T-helper 2 cell treated with Interferon-gamma antibody and Interleukin-4, amounts not matched to agents 5 μg/mL and 100 μg/mL, for 36 hours (primary cell): Measurements from ENCODE around the gene NOS1AP.
"Not testable (repeated sequence)": the region's sequence is repeated elsewhere in the genome, so short reads cannot be mapped to it uniquely, and the experiment has no call there.

ENCODE experiments used
- DNase-seq: peaks from one replicate; pipeline ENCODE4 v3.0.0; 2021; ENCODE audit warnings: low spot score
- H3K27ac Mint-ChIP-seq: one replicate; pipeline ENCODE4 v1.8.0; 2021; ENCODE audit warnings: mild to moderate bottlenecking, mixed read lengths
- H3K27me3 Mint-ChIP-seq: one replicate; pipeline ENCODE4 v1.8.0; 2021; ENCODE audit warnings: low read depth, mixed read lengths
- H3K36me3 Mint-ChIP-seq: one replicate; pipeline ENCODE4 v1.8.0; 2021; ENCODE audit warnings: low read depth, mixed read lengths
- H3K4me1 Mint-ChIP-seq: one replicate; pipeline ENCODE4 v1.8.0; 2021; ENCODE audit warnings: low read depth, mixed read lengths
- H3K4me3 Mint-ChIP-seq: one replicate; pipeline ENCODE4 v1.8.0; 2022; ENCODE audit warnings: mild to moderate bottlenecking, moderate library complexity, mixed read lengths
- H3K9me3 Mint-ChIP-seq: one replicate; pipeline ENCODE4 v1.8.0; 2021; ENCODE audit warnings: mixed read lengths

NOS1AP gene

DNA sequence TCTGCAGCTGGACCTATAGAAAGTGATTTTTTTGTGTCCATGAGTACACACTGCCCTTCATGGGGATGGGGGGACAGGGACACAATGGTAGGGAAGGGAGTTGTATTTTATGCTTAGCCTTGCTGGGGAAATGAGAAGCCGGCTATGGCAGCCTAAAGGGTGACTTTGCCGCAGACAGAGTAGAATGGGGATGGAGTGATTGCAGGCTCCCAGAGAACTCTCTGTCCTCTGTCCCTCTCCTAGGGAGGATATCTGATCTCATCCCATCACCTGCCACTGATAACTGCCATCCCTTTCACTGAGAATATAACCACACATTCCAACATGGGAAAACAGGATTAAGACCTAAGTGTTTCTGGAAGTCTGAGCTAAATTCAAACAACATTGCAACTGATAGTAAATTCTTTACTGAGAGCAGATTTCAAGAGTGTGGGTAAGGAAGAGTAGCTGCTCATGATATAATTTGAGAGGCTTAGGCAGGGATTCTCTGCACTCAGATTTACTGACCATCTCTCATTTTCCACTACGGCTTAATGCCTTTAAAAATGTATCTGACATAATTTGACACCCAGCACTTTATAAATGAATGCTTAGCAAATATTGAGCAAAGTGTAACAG lies 328.6 kb downstream of the NOS1AP start:
- Mint-ChIP-seq H3K27ac (no peak overlapping the region), H3K36me3 (no peaks in the 10 kb centered on the region), H3K27me3 (peaks cover 13% of the 10 kb centered on the region), H3K4me3 (no peak overlapping the region), H3K4me1 (no peaks in the 10 kb centered on the region), H3K9me3 (no peaks in the 10 kb centered on the region)
- DNase-seq: no peak

DNA sequence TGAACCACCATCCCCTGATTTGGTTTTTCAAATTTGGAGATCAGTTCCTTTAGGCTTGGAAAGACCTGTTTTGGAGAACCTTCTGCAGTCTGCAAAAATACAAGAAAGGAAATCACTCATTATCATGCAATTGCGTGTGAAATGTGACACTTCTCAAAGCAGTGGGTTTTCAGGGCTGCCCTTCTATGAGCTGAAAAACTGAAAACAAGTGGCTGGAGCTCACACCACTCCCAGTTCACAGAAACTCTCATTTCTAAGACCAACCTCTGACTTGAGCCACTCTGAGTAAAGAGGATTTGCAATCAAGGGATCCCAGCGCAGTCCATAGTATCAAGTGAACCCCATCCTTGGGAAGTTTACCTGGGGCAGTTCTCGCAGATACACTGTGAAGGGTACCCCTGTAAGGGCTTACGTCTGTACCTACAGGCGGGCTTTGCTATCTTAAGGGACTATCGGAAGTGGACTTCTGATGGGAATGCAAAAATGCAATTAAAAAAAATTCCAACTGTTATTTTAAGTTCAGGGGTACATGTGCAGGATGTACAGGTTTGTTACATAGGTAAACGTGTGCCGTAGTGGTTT lies 329.6 kb downstream of the NOS1AP start:
- no peaks in the 10 kb centered on the region for H3K36me3 Mint-ChIP-seq
- H3K27me3 Mint-ChIP-seq: peaks cover 9% of the 10 kb centered on the region
- no peaks in the 10 kb centered on the region for H3K9me3 Mint-ChIP-seq
- no peak for DNase-seq
- no peaks in the 10 kb centered on the region for H3K4me1 Mint-ChIP-seq
- no peak overlapping the region for H3K4me3 Mint-ChIP-seq
- no peak overlapping the region for H3K27ac Mint-ChIP-seq

- Mint-ChIP-seq H3K27me3 (peaks cover 9% of the 10 kb centered on the region), H3K4me3 (no peak overlapping the region), H3K36me3 (no peaks in the 10 kb centered on the region), H3K9me3 (no peaks in the 10 kb centered on the region), H3K27ac (no peak overlapping the region), H3K4me1 (no peaks in the 10 kb centered on the region)
- no peak for DNase-seq
These were observed 331.4 kb downstream of the NOS1AP start for GRCh38 chr1:162400790-162401355.

DNA sequence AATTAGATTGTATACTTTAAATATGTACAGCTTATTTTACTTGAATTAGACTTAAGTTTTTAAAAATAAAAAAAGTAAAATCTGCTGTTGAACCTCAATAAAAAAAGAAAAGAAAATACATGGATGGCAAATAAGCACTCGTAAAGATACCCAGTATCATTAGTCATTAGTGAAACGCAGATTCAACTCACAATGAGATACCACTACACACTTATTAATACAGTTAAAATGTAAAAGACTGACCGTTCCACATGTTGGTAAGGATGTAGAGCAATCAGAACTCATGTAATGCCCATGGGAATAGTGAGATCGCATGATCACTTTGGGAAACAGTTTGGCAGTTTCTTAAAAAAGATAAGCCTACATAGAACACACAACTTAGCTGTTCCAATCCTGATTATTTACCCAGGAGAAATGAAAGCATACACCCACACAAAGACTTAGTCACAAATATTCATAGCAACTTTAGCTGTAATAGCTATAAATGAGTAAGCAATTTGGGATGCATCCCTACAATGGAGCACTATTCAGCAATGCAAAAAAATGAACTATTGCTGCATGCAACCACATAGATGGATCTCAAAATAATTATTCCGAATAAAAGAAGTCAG lies 335.2 kb downstream of the NOS1AP start:
- DNase-seq: no peak
- Mint-ChIP-seq H3K27me3 (peaks cover 6% of the 10 kb centered on the region), H3K9me3 (no peaks in the 10 kb centered on the region), H3K36me3 (no peaks in the 10 kb centered on the region), H3K4me3 (no peak overlapping the region), H3K4me1 (peaks cover 5% of the 10 kb centered on the region), H3K27ac (no peak overlapping the region)

DNA sequence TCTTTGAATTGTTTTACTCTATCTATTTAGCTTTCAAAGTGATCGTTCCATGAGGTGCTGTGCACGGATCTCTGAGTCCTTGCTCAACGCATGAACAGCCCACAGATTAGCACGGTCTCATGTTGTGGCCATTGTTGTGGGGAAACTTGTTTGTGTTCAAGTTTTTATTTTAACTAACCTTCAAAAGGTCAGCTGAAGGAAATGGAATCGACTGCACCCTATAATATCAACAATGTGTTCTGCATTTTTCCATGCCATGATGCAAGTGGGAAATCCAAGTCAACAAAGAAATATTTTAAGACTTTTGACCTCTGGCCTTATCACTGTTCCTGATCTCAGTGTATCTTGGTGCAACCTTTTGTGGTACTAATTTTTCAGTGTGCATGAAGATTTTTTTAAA lies 336.3 kb downstream of the NOS1AP start:
- no peak overlapping the region for H3K27ac Mint-ChIP-seq
- DNase-seq: no peak
- H3K36me3 Mint-ChIP-seq: no peaks in the 10 kb centered on the region
- H3K4me3 Mint-ChIP-seq: no peak overlapping the region
- H3K4me1 Mint-ChIP-seq: peaks cover 5% of the 10 kb centered on the region
- H3K9me3 Mint-ChIP-seq: no peaks in the 10 kb centered on the region
- peaks cover 3% of the 10 kb centered on the region for H3K27me3 Mint-ChIP-seq

GRCh38 chr1:162406811-162407210 lies 337.3 kb downstream of the NOS1AP start:
- DNase-seq: no peak
- no peaks in the 10 kb centered on the region for H3K36me3 Mint-ChIP-seq
- H3K4me3 Mint-ChIP-seq: no peak overlapping the region
- H3K27me3 Mint-ChIP-seq: peaks cover 2% of the 10 kb centered on the region
- H3K4me1 Mint-ChIP-seq: peaks cover 5% of the 10 kb centered on the region
- H3K27ac Mint-ChIP-seq: no peak overlapping the region
- no peaks in the 10 kb centered on the region for H3K9me3 Mint-ChIP-seq

DNA sequence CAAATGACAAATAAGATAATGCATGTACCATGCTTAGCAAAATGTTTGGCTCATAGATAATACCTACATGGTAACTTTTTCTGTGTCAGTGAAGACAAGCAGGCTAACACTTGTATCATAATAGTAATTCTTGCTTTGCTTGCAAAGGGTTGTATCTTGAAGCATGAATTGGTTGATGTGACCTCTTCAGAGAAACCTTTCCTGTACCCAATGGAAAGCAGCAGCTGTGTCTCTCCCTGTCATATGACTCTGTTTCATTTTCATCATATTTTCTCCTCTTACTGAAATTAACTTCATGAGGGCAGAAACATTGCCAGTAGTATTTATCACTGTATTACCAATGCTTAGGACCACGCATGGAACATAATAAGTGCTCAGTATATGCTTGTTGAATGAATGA lies 338.0 kb downstream of the NOS1AP start:
- peaks cover 2% of the 10 kb centered on the region for H3K27me3 Mint-ChIP-seq
- H3K36me3 Mint-ChIP-seq: no peaks in the 10 kb centered on the region
- H3K4me1 Mint-ChIP-seq: peaks cover 5% of the 10 kb centered on the region
- H3K9me3 Mint-ChIP-seq: no peaks in the 10 kb centered on the region
- H3K4me3 Mint-ChIP-seq: no peak overlapping the region
- DNase-seq: no peak
- H3K27ac Mint-ChIP-seq: no peak overlapping the region

DNA sequence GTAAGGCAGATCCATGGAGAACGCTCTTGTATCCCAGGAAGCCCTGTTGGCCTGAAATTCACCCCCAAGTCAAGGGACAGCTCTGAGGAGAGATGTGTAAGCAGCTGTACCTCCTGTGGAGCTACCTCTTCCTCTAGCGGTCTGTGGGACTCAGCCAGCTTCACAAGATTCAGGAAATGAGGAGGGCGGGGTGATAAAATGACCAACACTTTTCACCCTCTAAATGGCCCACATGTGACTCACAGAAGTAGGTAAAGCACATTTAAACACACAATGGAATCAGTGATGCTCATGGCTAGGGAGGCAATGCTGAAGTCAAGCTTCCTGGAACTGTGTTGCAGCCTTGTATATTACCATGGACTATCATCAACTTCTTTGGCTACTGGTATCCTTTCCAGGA lies 342.5 kb downstream of the NOS1AP start, which contains the start of gene SH2D1B:
Gene SH2D1B (minus strand): TSS at position 135 of the 400 bp plus-strand sequence. CDS start 120 bp downstream, at position 15.
- Mint-ChIP-seq H3K36me3 (no peaks in the 10 kb centered on the region), H3K4me3 (no peak within 1 kb of the TSS), H3K27ac (no peak within 1 kb of the TSS), H3K4me1 (peaks cover under 1% of the 10 kb centered on the region), H3K27me3 (no peaks in the 10 kb centered on the region), H3K9me3 (no peaks in the 10 kb centered on the region)
- no peak for DNase-seq

- H3K4me1 Mint-ChIP-seq: no peaks in the 10 kb centered on the region
- no peak for DNase-seq
- no peaks in the 10 kb centered on the region for H3K36me3 Mint-ChIP-seq
- no peaks in the 10 kb centered on the region for H3K27me3 Mint-ChIP-seq
- H3K4me3 Mint-ChIP-seq: no peak overlapping the region
- no peak overlapping the region for H3K27ac Mint-ChIP-seq
- no peaks in the 10 kb centered on the region for H3K9me3 Mint-ChIP-seq
These were observed 346.7 kb downstream of the NOS1AP start for GRCh38 chr1:162416215-162416614.

GRCh38 chr1:162416909-162417308 lies 347.4 kb downstream of the NOS1AP start:
- Mint-ChIP-seq H3K27ac (no peak overlapping the region), H3K4me1 (peaks cover 4% of the 10 kb centered on the region)

GRCh38 chr1:162417650-162418049 lies 348.2 kb downstream of the NOS1AP start:
- Mint-ChIP-seq H3K27ac (no peak overlapping the region), H3K36me3 (no peaks in the 10 kb centered on the region), H3K4me1 (peaks cover 4% of the 10 kb centered on the region)

More at GRCh38 chr1:162416909-162417308, 347.4 kb downstream of the NOS1AP start:
- H3K4me3 Mint-ChIP-seq: no peak overlapping the region
- no peak for DNase-seq
- no peaks in the 10 kb centered on the region for H3K36me3 Mint-ChIP-seq
- H3K9me3 Mint-ChIP-seq: no peaks in the 10 kb centered on the region
- no peaks in the 10 kb centered on the region for H3K27me3 Mint-ChIP-seq

DNA sequence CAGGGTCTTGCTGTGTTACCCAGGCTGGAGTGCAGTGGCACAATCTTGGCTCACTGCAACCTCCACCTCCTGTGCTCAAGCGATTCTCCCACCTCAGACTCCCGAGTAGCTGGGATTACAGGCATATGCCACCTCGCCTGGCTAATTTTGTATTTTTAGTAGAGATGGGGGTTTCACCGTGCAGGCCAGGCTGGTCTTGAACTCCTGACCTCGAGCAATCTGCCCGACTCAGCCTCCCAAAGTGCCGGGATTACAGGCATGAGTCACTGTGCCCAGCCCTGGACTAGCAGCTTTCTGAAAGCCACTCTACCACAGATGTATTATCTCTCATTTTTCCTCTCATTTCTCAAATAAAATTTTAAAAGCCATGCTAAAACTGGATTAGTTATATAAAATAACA lies 349.1 kb downstream of the NOS1AP start:
- not testable (repeated sequence) for H3K36me3 Mint-ChIP-seq, H3K4me1 Mint-ChIP-seq, H3K9me3 Mint-ChIP-seq, H3K27ac Mint-ChIP-seq, H3K4me3 Mint-ChIP-seq, H3K27me3 Mint-ChIP-seq, DNase-seq

More at GRCh38 chr1:162417650-162418049, 348.2 kb downstream of the NOS1AP start:
- Mint-ChIP-seq H3K4me3 (no peak overlapping the region), H3K9me3 (no peaks in the 10 kb centered on the region), H3K27me3 (no peaks in the 10 kb centered on the region)
- DNase-seq: no peak

- H3K4me1 Mint-ChIP-seq, H3K27me3 Mint-ChIP-seq, H3K4me3 Mint-ChIP-seq, H3K9me3 Mint-ChIP-seq, DNase-seq, H3K27ac Mint-ChIP-seq, H3K36me3 Mint-ChIP-seq: not testable (repeated sequence)
These were observed 350.0 kb downstream of the NOS1AP start for GRCh38 chr1:162419450-162419931.
